GM12873 (cell line): ENCODE measurements around the gene HAUS7.

Experiments used
- TF ChIP-seq, protein P1 (sequence below): IDR thresholded peaks from 2 replicates; pipeline ENCODE4 v1.5.1; 2012; ENCODE audit warnings: low read depth, mild to moderate bottlenecking, moderate library complexity, low read length, control low read depth; ENCODE audit not compliant: insufficient read depth; ENCODE audit errors: missing control alignments

The HAUS7 gene

GRCh38 chrX:153496590-153496959 lies 26.2 kb upstream of the HAUS7 start:
- TF ChIP-seq, protein P1, sequence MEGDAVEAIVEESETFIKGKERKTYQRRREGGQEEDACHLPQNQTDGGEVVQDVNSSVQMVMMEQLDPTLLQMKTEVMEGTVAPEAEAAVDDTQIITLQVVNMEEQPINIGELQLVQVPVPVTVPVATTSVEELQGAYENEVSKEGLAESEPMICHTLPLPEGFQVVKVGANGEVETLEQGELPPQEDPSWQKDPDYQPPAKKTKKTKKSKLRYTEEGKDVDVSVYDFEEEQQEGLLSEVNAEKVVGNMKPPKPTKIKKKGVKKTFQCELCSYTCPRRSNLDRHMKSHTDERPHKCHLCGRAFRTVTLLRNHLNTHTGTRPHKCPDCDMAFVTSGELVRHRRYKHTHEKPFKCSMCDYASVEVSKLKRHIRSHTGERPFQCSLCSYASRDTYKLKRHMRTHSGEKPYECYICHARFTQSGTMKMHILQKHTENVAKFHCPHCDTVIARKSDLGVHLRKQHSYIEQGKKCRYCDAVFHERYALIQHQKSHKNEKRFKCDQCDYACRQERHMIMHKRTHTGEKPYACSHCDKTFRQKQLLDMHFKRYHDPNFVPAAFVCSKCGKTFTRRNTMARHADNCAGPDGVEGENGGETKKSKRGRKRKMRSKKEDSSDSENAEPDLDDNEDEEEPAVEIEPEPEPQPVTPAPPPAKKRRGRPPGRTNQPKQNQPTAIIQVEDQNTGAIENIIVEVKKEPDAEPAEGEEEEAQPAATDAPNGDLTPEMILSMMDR: no peak

DNA sequence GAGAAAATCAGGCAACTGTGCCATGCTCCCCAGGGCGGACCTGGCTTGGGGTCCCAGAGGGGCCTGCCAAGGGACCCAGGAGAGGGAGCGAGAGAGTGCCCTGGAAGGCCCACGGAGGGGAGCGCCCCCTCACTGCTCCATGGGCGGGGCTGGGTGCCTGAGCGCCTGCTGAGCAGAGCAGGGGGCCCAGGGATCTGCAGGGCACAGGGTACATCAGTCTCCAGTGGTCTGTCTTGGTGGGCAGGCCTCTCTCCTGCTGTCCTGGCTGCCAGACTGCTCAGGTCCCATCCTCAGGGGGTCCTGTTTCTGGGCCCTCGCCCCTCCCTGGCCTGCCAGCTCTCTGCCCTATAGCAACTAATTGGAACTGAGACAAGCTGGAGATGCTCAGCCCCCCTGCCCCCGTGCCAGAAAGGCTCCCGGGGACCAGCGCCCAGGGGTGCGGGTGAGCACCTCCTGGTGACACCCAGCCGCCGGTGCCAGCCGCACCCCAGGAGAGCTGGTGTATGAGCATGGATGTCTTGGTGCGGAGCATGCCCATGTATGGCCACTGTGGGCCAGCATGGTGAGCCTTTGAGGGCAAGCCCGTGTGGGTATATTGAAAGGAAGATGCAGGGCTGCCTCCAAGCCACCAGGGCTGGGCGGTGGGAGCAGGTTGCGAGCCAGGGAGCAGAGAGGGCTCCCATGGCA lies 25.7 kb upstream of the HAUS7 start:
- TF ChIP-seq, protein P1: no peak

GRCh38 chrX:153495362-153495751 lies 25.0 kb upstream of the HAUS7 start:
- TF ChIP-seq, protein P1: no peak

DNA sequence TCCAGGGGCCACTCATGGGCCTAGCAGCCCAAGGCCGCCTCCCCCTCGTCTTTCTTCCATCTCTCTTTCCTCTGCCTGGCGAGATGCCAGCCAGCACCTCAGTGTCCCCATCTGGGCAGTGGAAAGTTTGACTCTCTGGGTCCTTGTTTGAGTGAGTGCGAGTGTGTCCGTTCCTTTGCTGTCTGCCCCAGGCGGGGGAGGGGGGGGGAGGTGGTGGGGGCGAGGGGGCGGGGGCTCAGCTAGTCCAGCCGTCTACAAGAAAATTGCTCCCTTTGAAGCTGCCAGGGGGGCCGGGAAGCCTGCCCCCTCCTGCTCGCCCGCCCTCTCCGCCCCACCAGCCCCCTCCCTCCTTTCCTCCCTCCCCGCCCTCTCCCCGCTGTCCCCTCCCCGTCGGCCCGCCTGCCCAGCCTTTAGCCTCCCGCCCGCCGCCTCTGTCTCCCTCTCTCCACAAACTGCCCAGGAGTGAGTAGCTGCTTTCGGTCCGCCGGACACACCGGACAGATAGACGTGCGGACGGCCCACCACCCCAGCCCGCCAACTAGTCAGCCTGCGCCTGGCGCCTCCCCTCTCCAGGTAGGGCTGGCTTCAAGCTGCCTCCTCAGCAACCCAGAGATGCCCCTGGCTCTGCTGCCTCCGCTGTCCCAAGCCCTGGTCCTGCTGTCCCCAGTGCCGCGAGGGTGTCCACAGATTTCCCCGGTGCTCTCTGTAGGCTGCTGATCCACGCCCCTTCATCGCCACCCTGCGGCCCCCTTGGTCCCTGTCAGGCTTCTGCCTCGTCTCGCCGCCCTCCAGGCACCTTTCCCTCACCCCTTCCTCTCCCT lies 24.4 kb upstream of the HAUS7 start, which contains the start of gene BGN:
BGN (plus strand) TSS at position 440 of the 821 bp plus-strand sequence. CDS start 9,652 bp downstream, outside the sequence.
- TF ChIP-seq, protein P1: no peak

DNA sequence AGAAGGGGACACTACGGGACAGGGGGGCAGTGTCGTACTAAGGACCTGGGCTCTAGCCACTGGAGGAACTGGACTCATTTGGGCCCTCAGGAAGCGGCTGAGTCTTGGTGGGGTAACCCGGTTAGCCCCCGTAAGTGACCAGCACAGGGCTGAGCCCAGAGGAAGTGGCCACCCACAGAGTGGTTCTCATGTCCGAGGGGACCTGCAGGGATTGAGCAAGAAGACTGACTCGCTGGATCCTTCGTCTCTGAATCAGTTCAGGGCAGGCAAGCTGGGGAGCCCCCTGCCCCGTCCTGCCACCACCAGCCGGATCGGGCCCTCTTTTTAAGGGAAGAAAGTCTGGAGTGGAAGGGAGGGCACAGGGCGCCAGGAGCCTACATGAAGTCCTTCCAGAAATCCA lies 23.7 kb upstream of the HAUS7 start:
- TF ChIP-seq, protein P1: no peak

GRCh38 chrX:153493085-153493484 lies 22.7 kb upstream of the HAUS7 start:
- TF ChIP-seq, protein P1: no peak

- TF ChIP-seq, protein P1: no peak
Measured at GRCh38 chrX:153492543-153492942, 22.2 kb upstream of the HAUS7 start.
